ENCODE measurements around the gene PDZD2. TPM values are rescaled to one million over a fixed set of nuclear protein-coding genes. Genes with fewer than 3 reads are reported as not detected.
A peak's percentile ranks its signal among the peaks of the same experiment; 100 is the strongest.

The PDZD2 gene
- total and polyA plus RNA-seq, 2 experiments from 2014 or later, result 0.21 TPM; not detected in 1

DNA sequence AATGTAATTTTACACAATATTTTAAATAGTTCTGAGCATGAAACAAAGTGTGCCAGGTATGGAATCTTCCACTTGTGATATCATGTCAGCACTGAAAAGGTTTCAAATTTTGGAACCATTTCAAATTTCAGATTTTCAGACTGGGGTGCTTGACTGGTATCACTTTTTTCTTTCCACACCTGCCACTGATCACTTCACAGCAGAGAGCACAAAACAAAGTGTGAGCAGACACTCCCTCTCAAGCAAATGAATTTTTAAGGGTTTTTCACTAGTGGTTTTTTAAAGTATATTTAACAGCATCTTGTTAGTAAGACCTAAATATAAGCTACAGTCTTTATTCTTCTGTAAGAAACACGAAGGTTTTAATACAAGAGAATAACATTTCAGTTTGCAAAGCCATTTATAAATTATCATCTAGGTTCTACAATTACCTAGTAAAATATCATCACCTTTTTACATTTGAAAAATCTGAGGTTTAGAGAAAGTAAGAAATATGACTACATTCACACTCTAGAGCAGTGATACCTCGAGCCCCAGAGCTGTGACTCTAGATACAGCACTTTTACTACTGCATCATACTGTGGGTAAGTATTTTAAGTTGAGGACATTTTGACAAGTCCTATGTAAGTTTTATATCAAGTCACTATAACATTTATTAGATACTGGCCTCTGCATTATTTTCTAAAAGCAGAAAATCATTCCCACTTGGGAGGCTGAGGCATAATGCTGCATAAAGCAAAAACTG, 520.6 kb downstream of the PDZD2 start:
- 68 to 69% methylated on average over 2 of the region's 2 CpGs for WGBS, 2 experiments (ENCODE audit: low coverage in 1 of 2, low lambda C conversion rate in 2 of 2, missing lambda C conversion rate in 2 of 2)
- peaks cover 100% of the 10 kb centered on the region for H3K79me2 ChIP-seq (ENCODE audit: insufficient read depth)
- no peak for TF ChIP-seq EZH2phosphoT487 (IDR thresholded peaks at IDR 0.05; ENCODE audit: insufficient read depth, low read depth)
- TF ChIP-seq EZH2 (IDR thresholded peaks at IDR 0.05; ENCODE audit: insufficient read depth, poor library complexity, severe bottlenecking), result no peak
- H2AFZ ChIP-seq, result no peak overlapping the region
- H3K9me2 ChIP-seq (ENCODE audit: insufficient read depth), result no peaks in the 10 kb centered on the region
- no peak overlapping the region for H3K4me3 ChIP-seq
- peaks cover 21% of the 10 kb centered on the region for H4K20me1 ChIP-seq (ENCODE audit: insufficient read depth)
- H3K9ac ChIP-seq, result no peak overlapping the region
- peaks cover 14% of the 10 kb centered on the region for H3K4me1 ChIP-seq (ENCODE audit: insufficient read depth)
- no peak for DNase-seq
- in situ Hi-C loops (cut with MboI), result no loop called here
- H3F3A ChIP-seq (ENCODE audit: insufficient read depth), result peaks cover 23% of the 10 kb centered on the region; the same call in 1 of the 2 replicates
- no peaks in the 10 kb centered on the region for H3K9me3 ChIP-seq (ENCODE audit: low read depth)
- H3K36me3 ChIP-seq (ENCODE audit: low read depth), result 0 out of 2 replicates have a peak, but pooled peaks cover 5% of the 10 kb centered on the region
- no peak overlapping the region for H3K4me2 ChIP-seq (ENCODE audit: unreplicated experiment)
- H3K27ac ChIP-seq, result peak overlapping the region; percentile 20; the same call in 1 of the 2 replicates
- H3K27me3 ChIP-seq (replicated peaks; ENCODE audit: insufficient read depth), result no peaks in the 10 kb centered on the region

DNA sequence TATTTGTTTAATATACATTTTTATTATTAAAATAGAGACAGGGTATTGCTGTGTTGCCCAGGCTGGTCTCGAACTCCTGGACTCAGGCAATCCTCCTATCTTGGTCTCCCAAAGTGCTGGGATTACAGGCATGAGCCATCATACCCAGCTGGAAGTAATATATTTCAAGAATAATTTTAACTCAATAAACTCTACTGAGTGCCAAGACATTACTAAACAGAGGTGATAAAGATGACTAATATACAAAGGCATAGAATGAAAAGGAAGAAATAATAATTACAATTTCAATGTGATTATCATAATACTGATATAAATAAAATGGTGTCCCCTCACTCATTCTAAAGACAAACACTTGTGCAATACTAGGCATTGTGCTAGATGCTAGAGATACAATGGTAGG, 521.3 kb downstream of the PDZD2 start:
- H3K4me3 ChIP-seq, result no peak overlapping the region
- no peak overlapping the region for H3K9ac ChIP-seq
- H3K36me3 ChIP-seq (ENCODE audit: low read depth), result 0 out of 2 replicates have a peak, but pooled peaks cover 8% of the 10 kb centered on the region
- peak overlapping the region; percentile 20; the same call in 1 of the 2 replicates for H3K27ac ChIP-seq
- no peak overlapping the region for H3K4me2 ChIP-seq (ENCODE audit: unreplicated experiment)
- DNase-seq, result peak; percentile 53
- 55 to 56% methylated on average over 1 of the region's 1 CpG for WGBS, 2 experiments (ENCODE audit: low coverage in 1 of 2, low lambda C conversion rate in 2 of 2, missing lambda C conversion rate in 2 of 2)
- no peaks in the 10 kb centered on the region for H3K9me3 ChIP-seq (ENCODE audit: low read depth)
- H3K9me2 ChIP-seq (ENCODE audit: insufficient read depth), result no peaks in the 10 kb centered on the region
- in situ Hi-C loops (cut with MboI), result no loop called here
- peaks cover 14% of the 10 kb centered on the region for H3K4me1 ChIP-seq (ENCODE audit: insufficient read depth)
- TF ChIP-seq EZH2phosphoT487 (IDR thresholded peaks at IDR 0.05; ENCODE audit: insufficient read depth, low read depth) (no peak), EZH2 (IDR thresholded peaks at IDR 0.05; ENCODE audit: insufficient read depth, poor library complexity, severe bottlenecking) (no peak)
- no peaks in the 10 kb centered on the region for H3K27me3 ChIP-seq (replicated peaks; ENCODE audit: insufficient read depth)
- H4K20me1 ChIP-seq (ENCODE audit: insufficient read depth), result peaks cover 20% of the 10 kb centered on the region
- no peak overlapping the region for H2AFZ ChIP-seq
- H3F3A ChIP-seq (ENCODE audit: insufficient read depth), result peaks cover 23% of the 10 kb centered on the region; the same call in 1 of the 2 replicates
- H3K79me2 ChIP-seq (ENCODE audit: insufficient read depth), result peaks cover 100% of the 10 kb centered on the region

Small RNA genes within 50 kb of the gene (microRNA-seq; reads per million reads assigned to microRNA genes)
- not detected for gene MIR4279 (ENCODE audit: borderline number of aligned reads)

Small RNA genes within 50 kb of the gene (small RNA-seq; reads per million reads assigned to genes)
- not detected for gene AC025458.1 (ENCODE audit: low read depth, low replicate concordance)
- not detected for gene MIR4279 (ENCODE audit: low read depth, low replicate concordance)
- not detected for gene RF00019 (ENCODE audit: low read depth, low replicate concordance)
- not detected for gene RNU6-358P (ENCODE audit: low read depth, low replicate concordance)
- not detected for gene RNU6-363P (ENCODE audit: low read depth, low replicate concordance)
- not detected for gene RNU6-760P (ENCODE audit: low read depth, low replicate concordance)

Other genes starting within 250 kb of the PDZD2 start
- gene DROSHA, start 107.0 kb upstream of the PDZD2 start, total RNA-seq (2014; rRNA removed; shearing (Covaris generic)), result 26.0 and 40.6 TPM in 2 replicates
- 27.4 and 28.7 TPM in 2 replicates for gene DROSHA, start 107.0 kb upstream of the PDZD2 start, polyA plus RNA-seq (2016; fragmentation: Nextera tagmentation; extraction: Ambion mirVana)
- 13.5 and 17.1 TPM in 2 replicates for gene C5orf22, start 106.8 kb upstream of the PDZD2 start, total RNA-seq (2014; rRNA removed; shearing (Covaris generic))
- gene C5orf22, start 106.8 kb upstream of the PDZD2 start, polyA plus RNA-seq (2016; fragmentation: Nextera tagmentation; extraction: Ambion mirVana), result 19.2 and 20.4 TPM in 2 replicates